Mesangial cell (primary cell): Measurements from ENCODE around the gene RNF32. TPM values are rescaled to one million over a fixed set of nuclear protein-coding genes. Genes with fewer than 3 reads are reported as not detected.

ENCODE experiments used
- total RNA-seq: library from RNA; depleted of rRNA; stranded (reverse); fragments of >200 nt; gene quantifications from 2 replicates; pipeline ENCODE4 v1.2.3, GENCODE V29; 2015

Gene RNF32
- 0.13 and 0.65 TPM in 2 replicates for total RNA-seq

DNA sequence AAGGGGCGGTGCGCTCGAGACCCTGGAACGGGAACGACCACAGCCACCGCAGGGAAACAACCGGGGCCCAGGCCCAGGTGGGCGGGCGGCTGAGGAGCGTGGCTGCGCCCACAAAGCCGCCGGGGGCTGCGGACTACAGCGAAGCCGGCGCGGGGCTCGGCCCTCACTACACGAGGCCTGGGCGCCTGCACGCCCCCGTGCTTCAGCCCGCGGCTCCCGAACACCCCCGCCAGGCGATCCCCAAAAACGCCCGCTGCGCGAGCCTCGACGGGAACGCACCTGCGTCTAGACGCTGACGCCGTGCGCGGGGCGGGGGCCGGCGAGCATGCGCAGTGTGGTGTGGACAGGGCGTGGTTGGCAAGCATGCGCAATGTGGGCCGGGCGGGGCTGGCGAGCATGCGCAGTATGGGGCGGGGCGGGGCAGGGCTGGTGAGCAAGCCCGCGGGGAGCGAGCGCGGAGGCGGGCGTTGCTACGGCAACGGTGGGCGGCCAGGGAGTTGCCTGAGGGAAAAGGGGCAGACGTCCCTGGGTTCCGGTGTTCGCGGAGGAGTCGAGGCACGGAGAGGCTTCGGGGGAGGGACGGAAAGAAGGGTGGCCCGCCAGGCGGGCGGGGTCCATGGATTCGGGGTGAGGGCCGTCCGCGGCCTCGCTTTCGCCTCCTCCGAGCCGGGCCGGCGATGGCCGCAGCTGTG is at the start of gene RNF32:
TSS of gene RNF32 (plus strand) at position 518 of the 692 bp plus-strand sequence. CDS start 3,104 bp downstream, outside the sequence.

